OCI-LY3 (cell line): Measurements from ENCODE around the gene RAB12.

Experiments used
- EZH2phosphoT487 ChIP-seq: fragments of 200-600 bp; shearing (Covaris generic); IDR thresholded peaks from 2 replicates; pipeline ENCODE4 v1.6.1; 2018; ENCODE audit warnings: antibody characterized with exemption, mixed run types, low read depth
- TF ChIP-seq, protein P1 (sequence below): fragments of 200-600, 300-600 bp; sonication (generic); IDR thresholded peaks from 2 replicates; pipeline ENCODE4 v1.5.1; 2014; ENCODE audit warnings: antibody characterized with exemption, low read length, low read depth

DNA sequence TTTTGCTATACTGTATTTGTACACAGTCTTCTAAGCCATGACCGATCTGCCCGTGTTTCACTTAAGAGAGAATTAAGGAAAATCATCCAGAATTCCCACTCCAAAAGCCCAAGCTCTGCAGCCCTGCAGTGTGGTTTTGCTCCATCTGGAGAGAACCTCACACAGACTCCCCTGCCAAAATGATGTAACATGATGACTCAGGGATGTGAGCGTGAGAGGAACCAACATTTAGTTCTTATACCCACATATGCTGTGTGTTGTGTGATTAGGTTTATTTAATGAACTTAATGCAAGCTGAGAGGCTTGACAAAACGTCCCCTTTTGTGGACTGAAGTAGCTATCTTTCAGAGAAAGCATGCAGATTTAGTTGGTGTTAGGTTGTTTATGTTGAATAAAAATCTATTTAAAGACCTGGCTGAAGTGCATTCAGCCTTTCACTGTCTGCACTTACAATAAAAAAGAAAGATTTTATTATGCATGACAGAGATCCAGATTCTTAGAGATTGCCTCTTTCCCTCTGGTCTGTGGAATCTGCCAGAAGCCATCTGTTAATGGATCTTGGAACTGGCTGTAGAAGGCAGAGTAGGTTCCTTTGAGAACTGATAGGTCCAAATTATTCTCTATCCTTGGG lies 6.3 kb downstream of the RAB12 start:
- TF ChIP-seq, protein P1, sequence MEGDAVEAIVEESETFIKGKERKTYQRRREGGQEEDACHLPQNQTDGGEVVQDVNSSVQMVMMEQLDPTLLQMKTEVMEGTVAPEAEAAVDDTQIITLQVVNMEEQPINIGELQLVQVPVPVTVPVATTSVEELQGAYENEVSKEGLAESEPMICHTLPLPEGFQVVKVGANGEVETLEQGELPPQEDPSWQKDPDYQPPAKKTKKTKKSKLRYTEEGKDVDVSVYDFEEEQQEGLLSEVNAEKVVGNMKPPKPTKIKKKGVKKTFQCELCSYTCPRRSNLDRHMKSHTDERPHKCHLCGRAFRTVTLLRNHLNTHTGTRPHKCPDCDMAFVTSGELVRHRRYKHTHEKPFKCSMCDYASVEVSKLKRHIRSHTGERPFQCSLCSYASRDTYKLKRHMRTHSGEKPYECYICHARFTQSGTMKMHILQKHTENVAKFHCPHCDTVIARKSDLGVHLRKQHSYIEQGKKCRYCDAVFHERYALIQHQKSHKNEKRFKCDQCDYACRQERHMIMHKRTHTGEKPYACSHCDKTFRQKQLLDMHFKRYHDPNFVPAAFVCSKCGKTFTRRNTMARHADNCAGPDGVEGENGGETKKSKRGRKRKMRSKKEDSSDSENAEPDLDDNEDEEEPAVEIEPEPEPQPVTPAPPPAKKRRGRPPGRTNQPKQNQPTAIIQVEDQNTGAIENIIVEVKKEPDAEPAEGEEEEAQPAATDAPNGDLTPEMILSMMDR, result no peak
- no peak for TF ChIP-seq EZH2phosphoT487
